Stimulated activated CD8-positive, alpha-beta memory T cell treated with anti-CD3 and anti-CD28 coated beads, Interleukin-15, amount 100 ng/mL, for 4 hours (primary cell): Measurements from ENCODE around the gene PKN1.
"Not testable (repeated sequence)": the region's sequence is repeated elsewhere in the genome, so short reads cannot be mapped to it uniquely, and the experiment has no call there.

ENCODE experiments used
- DNase-seq, 2 donors: peaks; one replicate each; pipeline ENCODE4 v3.0.0-alpha.2; 2020; ENCODE audit warnings: low read depth in 2 of 2

Gene PKN1

DNA sequence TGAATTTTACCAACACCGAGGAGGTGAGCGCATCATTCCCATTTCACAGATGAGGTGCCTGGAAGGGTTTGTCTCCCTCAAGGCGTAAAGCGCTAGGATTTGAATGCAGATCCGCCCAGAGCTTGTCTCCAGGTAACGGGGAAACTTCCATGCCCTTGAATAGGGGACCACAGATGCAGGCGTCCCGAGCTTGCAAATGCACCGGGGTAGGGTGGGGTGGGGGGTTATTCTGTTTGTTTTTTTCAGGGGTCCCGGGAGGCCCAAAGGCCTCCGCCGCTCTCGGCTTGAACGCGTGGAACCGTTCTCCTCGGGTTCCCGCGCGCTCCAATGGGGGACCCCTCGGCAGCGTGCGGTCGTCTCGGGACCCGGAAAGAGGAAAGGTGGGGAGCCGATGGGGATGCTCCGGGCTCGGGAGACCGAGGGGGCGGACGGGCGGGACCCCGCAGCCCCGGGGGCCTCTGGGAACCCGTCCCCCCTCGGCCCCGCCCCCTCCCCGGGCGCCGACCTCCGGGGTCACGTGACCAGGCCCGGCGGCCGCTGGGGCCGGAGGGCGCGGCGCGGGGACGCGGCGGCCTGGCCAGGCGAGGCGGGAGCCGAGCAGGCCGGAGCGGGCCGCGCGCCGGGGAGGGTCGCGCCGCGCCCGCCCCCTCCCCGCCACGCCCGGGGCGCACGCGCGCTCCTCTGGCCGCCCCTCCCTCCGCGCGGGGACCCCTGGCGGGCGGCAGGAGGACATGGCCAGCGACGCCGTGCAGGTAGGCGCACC lies at the start of gene PKN1:
Gene PKN1 (plus strand): TSS at position 516 of the 763 bp plus-strand sequence. CDS start 216 bp downstream, at position 732.
- no peak for DNase-seq

DNA sequence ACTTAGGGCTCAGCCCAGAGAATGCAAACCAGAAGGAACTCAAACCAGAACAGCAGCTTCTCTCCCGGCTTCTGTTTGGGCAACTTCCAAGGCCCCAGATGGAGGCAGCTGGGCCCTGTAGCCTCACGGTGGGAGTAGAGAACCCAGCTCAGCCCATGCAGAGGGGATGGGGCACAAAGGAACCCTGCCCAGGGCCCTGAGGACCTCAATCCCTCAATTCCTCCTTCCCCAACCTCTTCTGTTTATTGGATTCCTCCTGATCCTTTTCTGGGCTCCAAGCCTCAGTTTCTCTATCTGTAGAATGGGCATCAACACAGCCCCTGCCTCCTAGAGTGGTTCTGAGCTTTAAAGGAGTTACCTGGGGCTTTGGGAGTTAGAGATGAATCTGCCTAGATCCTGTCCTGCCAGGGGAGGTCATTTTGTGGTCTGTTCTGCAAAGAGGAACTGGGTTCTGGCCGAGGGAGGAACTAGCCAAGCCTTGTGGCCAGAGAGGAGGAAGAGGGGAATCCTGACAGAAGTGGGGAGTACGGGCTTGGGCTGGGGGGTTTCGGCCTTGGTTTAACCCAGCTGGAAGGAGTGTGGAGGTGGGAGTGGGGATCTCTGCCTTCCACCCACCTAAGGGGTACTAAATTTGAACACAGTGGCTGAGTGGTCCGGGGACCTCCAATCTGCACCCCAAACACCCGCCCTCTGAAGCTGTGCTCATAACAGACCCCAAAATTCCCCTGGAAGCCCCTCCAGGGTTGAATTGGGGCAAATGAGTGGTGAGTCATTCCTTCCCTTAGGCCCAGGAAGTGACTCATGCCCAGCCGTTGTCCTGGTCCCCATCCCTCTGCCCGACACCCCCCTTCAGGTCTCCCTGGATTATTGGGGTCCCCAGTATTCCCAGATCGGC lies 49.2 kb upstream of the PKN1 start:
- DNase-seq, result peak in 1 of 2 donors; percentile 68

DNA sequence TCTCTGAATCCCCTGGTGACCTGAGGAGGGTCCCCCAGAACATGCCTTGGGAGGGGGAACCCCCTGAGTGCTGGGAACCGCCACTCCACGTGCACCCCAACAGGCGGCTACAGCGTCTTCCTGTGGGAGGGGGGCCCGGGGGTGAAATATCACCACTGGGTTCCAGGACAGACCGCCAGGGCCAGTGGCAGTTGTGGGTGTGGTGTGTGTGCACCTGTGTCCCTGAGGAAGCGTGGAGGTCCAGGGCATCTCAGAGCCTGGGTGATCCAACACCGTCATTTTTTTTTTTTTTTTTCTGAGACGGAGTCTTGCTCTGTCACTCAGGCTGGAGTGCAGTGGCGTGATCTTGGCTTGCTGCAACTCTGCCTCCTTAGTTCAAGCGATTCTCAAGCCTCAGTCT lies 47.6 kb upstream of the PKN1 start:
- no peak for DNase-seq

DNA sequence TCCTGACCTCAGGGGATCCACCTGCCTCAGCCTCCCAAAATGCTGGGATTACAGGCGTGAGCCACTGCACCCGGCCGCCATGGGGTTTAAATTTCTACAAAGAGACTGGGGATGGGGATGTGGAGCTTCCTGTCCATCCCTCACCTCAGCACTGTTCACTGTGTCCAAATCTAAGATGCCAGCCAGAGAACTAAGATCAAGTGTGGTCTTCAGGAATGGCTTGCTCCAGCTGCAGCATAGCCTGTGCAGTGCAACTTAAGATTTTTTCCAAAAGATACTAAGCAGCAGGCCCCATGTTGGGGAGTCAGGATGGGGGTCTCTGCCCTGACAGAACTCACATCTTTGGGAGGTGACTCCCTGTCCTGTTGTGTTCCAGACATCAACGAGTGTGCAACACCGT lies 42.6 kb upstream of the PKN1 start:
- DNase-seq, result no peak

DNA sequence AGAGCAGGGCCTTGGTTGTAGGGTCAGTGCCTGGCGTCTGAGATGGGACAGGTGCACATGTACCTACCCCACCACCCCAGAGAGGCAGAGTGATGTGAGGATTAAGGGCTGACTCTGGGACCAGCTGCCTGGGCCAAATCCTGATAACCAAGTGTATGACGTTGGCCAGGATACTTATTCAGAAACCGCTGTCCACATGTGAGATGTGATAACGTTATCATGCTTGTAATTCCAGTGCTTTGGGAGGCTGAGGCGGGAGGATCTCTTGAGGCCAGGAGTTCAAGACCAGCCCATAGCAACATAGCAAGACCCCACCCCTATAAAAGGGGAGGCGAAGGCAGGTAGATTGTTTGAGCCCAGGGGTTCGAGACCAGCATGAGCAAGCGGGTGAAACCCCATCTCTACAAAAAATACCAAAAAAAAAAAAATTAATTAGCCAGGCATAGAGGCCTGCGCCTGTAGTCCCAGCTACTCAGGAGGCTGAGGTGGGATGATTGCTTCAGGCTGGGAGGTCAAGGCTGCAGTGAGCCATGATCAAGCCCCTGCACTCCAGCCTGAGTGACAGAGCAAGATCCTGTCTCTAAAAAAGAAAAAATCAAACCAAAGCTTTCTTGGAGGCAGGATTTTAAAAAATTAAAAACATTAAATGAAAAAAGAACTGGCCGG lies 41.8 kb upstream of the PKN1 start:
- no peak for DNase-seq

DNA sequence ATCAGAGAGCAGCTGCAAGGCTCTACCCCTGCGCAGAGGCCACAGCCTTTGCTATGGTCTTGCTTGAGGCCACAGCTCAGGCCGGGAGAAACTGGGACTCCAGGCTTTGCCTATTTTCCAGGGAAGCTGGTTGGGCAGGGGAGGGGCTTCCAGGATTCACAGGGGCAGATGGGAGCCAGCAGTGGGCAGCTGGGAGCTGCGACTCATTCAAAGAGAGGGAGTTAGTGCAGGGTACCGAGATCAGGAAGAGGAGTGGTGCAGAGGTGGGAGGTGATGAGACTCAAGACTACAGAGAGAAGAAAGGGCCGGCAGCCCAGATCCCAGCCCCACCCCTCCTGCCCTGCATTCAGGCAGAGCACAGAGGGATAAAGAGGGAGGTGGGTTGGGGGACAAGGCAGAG lies 39.8 kb upstream of the PKN1 start:
- DNase-seq, result no peak

DNA sequence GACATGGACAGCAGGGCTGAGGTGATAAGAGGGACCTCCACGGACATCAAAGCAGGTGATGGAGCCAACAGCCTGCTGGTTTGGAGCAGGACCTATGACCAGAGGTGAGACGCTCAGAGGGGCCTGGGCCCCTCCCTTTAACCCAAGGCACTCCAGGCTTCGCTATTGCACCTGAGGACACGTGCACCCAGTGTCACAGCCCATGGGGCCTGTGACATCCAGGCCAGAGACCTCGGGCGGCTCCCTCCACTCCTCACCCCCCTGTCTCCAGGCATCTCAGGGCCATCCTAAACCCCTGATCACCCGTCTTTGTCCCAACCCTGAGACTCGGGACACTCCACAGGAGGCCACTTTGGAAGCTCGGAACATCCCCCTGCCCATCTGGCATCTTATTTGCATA lies 38.9 kb upstream of the PKN1 start:
- no peak for DNase-seq

DNA sequence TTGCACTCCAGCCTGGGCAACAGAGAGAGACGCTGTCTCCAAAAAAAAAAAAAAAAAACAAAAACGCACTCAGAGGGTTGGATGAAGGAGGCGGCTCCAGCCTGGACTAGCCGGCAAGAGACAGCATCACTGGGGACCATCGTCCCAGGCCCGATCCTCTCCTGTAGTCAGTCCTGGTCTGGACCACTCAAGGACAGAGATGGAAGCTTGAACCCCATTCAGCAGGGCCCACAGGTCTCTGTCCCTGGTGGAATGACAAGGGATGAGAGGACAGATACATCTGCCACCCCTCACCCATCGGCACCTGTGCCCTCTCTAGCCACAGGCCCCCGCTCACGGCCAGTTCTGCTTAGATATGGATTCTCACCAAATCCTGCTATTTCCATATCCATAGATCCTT lies 37.8 kb upstream of the PKN1 start:
- DNase-seq, result no peak

DNA sequence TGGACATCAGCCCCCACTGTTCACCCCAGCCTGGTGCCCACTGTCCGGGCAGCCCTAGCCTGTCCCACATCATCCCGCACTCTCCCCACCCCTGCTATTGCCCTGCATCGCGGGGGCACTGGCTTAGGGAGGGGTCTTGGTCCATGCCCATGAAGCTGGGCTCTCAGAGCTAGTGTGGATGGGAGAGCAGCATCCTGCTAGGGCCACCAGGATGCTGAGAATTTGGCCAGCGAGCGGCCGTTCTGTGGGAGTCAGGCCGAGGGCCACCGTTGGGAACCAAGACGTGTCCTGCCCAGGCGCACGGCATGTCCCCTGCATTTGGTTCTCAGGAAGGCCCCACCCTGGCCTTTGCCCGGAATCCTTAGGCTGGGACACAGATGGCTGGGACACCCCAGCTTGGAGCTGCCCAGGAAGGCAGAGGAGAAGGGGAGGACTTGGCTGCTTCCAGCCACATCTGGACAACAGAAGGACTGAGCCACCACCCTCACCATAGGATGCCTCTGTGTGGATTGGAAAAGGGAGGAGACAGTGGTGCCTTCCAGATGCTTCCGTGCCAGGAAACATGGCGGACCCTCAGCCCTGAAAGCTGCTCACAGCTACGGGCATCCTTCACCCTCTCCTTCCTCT lies 37.3 kb upstream of the PKN1 start:
- no peak for DNase-seq

DNA sequence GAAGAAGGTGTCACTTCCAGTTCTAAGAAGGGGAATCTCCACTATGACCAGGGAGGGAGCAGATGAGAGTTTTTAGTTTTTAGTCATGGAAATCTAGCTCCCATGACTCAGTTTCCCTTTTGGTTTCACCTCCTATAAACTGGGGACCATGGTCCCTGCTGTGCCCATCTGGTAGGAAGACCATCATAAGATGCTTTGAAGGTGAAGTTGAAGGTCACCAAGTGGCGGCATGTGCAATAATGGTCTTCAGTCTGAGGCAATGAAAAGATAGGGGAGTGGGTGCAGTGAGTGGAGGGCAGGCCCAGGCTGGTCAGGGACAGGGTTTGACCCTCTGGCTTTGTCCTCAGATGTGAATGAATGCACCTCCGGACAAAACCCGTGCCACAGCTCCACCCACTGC lies 36.4 kb upstream of the PKN1 start:
- DNase-seq, result not testable (repeated sequence)

DNA sequence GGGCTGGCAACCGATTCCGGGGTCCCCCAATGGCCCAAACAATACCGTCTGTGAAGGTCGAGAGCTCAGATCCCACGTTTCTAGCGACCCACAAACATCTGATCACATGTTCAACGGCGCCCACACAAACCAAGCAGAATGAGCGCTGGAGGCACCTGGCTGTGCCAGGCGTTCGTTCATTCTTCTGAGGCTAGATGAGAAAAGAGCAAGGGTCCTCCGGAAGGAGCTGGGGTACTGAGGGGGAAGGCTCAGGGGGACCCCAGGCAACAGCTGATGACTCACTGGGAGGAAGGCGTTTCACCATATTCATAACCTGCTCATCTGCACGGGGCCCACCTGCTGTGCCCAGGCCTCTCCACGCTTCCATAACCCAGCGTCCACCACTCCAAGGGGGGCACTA lies 35.9 kb upstream of the PKN1 start:
- DNase-seq, result not testable (repeated sequence)

DNA sequence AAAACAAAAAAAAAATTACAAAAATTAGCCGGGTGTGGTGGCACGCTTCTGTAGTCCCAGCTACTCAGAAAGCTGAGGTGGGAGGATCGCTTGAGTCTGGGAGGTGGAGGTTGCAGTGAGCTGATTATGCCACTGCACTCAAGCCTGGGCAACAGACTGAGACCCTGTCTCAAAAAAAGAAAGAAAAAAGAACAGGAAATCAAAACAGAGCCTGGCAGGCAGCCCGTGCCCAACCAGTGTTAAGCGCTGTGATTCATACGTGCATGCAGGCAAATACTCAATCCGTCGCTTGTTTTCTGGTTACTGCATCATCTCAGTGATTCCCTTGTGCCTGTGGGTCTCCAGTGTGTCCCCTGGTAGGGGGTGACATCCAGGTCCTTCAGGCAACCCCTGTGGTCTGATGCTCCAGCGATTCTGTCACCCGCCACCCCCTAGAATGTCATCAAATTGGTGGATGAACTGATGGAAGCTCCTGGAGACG lies 32.1 kb upstream of the PKN1 start:
- DNase-seq, result no peak

DNA sequence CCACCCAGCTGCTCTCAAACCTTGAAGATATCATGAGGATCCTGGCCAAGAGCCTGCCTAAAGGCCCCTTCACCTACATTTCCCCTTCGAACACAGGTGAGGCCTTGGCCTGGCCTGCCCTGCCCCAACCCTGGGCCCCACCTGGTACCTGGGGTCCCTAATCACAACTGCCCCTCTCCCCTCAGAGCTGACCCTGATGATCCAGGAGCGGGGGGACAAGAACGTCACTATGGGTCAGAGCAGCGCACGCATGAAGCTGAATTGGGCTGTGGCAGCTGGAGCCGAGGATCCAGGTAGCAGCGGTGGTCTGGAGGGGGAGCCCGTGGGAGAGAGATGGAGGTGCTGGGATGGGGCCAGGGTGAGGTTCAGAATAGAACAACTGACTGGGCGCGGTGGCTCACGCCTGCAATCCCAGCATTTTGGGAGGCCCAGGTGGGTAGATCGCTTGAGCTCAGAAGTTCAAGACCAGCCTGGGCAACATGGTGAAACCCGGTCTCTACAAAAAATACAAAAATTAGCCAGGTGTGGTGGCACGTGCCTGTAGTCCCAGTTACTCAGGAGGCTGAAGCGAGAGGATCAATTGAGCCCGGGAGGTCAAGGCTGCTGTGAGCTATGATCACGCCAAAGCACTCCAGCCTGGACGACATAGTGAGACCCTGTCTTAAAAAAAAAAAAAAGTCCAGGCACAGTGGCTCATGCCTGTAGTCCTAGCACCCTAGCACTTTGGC lies 31.5 kb upstream of the PKN1 start:
- no peak for DNase-seq

DNA sequence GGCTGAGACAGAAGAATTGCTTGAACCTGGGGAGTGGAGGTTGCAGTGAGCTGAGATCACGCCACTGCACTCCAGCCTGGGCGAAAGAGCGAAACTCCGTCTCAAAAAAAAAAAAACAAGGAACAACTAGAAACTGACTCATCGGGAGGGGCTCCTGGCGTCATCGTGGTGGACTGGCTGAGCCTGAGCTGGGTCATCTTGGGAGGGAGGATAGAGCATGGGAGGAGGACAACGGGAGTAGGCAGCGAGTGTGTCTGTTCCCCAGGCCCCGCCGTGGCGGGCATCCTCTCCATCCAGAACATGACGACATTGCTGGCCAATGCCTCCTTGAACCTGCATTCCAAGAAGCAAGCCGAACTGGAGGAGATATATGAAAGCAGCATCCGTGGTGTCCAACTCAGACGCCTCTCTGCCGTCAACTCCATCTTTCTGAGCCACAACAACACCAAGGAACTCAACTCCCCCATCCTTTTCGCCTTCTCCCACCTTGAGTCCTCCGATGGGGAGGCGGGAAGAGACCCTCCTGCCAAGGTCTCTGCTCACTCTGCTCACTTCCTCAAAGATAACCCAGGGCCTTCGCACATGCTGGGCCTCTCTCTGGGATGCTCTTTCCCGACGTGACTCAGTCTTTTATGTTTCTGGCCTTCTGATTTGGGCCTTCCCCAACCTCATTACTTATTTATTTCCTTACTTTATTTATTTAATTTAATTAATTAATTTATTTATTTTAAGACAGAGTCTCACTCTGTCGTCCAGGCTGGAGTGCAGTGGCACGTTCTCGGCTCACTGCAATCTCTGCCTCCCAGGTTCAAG lies 30.6 kb upstream of the PKN1 start:
- no peak for DNase-seq

DNA sequence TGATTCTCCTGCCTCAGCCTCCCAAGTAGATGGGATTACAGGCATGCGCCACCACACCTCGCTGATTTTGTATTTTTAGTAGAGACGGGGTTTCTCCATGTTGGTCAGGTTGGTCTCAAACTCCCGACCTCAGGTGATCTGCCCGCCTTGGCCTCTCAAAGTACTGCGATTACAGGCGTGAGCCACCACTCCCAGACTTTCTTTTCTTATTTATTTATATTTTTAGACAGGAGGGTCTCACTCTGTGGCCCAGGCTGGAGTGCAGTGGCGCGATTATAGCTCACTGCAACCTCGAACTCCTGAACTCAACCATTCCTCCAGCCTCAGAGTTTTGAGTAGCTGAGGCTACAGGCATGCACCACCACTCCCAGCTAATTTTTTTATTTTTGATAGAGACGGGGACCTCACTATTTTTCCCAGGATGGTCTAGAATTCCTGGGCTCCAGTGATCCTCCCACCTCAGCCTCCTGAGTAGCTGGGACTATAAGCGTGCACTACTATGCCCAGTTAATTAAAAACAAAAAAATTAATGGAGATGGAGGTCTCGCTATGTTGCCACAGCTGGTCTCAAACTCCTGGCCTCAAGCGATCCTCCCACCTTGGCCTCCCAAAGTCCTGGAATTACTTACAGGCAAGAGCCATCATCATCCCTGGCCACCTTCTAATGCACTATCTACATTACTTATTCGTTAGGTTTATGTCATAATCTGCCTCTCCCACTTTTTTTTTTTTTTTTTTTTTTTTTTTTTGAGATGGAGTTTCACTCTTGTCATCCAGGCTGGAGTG lies 29.8 kb upstream of the PKN1 start:
- DNase-seq, result not testable (repeated sequence)

DNA sequence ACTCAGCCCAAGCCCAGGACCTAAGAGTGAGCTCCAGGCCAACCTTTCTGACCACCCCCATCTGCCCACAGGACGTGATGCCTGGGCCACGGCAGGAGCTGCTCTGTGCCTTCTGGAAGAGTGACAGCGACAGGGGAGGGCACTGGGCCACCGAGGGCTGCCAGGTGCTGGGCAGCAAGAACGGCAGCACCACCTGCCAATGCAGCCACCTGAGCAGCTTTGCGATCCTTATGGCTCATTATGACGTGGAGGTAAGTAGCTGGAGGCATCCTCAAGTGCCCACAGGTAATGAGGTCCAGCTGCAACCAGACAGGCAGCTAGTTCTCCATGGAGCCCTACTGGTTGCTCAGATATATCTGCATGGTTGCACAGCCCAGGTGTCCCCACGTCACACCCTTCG lies 28.8 kb upstream of the PKN1 start:
- no peak for DNase-seq

DNA sequence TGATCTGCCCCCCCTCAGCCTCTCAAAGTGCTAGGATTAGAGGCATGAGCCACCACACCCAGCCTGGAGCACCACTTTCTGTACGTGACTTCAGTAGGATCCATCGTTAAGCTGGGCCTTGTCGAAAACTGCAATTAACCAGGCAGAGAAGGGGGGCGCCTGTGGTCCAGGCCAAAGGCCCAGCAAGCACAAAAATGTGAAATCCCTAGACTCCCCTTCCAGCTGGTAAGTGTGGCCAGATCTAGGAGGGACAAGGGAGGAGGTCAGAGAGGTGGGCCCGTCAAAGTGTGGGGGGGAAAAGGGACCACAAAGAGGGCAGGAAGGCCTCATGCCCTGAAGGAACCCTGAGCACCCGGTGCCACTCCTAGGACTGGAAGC lies 27.7 kb upstream of the PKN1 start:
- no peak for DNase-seq

DNA sequence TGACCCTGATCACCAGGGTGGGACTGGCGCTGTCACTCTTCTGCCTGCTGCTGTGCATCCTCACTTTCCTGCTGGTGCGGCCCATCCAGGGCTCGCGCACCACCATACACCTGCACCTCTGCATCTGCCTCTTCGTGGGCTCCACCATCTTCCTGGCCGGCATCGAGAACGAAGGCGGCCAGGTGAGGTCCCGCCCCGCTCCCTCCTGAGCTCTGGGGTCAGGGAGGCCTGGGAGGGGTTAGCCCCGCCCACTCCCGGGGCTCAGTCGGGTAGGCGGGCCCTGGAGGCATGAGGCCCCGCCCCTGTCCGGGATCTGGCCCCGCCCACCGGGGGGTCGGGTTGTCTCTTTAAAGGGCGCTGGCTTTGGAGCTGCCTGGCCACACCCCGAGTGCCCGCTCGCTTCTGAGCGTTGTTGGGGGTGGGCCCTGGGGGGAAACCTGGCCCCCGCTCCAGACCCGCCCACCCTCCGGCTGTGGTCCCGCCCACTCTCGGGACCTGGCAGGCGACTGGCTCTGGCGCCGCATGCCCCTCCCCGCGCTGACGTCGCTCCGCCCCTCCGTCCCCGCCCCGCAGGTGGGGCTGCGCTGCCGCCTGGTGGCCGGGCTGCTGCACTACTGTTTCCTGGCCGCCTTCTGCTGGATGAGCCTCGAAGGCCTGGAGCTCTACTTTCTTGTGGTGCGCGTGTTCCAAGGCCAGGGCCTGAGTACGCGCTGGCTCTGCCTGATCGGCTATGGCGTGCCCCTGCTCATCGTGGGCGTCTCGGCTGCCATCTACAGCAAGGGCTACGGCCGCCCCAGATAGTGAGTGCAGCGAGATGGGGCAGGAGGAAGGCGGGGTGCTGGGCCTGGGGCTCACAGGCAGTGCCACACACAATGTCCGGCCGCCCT lies 27.1 kb upstream of the PKN1 start:
- peak; percentile 70 to 76 for DNase-seq
